ENCODE results near the gene PCDHGB3. TPM values are rescaled to one million over a fixed set of nuclear protein-coding genes. Genes with fewer than 3 reads are reported as not detected.

Gene PCDHGB3
- total RNA-seq: 3.1 and 5.8 TPM in 2 replicates
- polyA plus RNA-seq: 2.5 and 2.9 TPM in 2 replicates
- polyA plus RNA-seq (2012): 1.5 and 2.6 TPM in 2 replicates
- 3.8 and 11.1 TPM in 2 replicates for polyA minus RNA-seq (ENCODE audit: low replicate concordance)

GRCh38 chr5:141369994-141370848 is at the start of gene PCDHGB3:
Gene PCDHGB3, plus strand, starts transcription at chr5:141370242. Its CDS starts 153 bp downstream, at chr5:141370395.
- no peaks in the 10 kb centered on the region for H3K36me3 ChIP-seq (ENCODE audit: control insufficient read depth, insufficient read depth, low read length)
- DNase-seq (ENCODE audit: low read depth in 2 of 2): peak; percentile 53 to 70
- H4K20me1 ChIP-seq (ENCODE audit: control insufficient read depth, extremely low read depth, insufficient read depth, low read length): no peaks in the 10 kb centered on the region
- peak within 1 kb of the TSS; percentile 7 for H3K9ac ChIP-seq (ENCODE audit: insufficient read depth, low read length)
- peaks cover 2% of the 10 kb centered on the region for H3K9me3 ChIP-seq (ENCODE audit: control insufficient read depth, insufficient read depth, low read depth, low read length)
- H2AFZ ChIP-seq (ENCODE audit: low read length): peak within 1 kb of the TSS; percentile 30
- TF ChIP-seq CTCF (conservative IDR thresholded peaks at IDR 0.05 in 1 of 2, IDR thresholded peaks at IDR 0.05 in 1 of 2; ENCODE audit: low read depth in 1 of 2, low read length in 2 of 2): peak; percentile 44 to 47
- no peak for TF ChIP-seq EZH2 (IDR thresholded peaks at IDR 0.05; ENCODE audit: low read length, missing control alignments)
- peak within 1 kb of the TSS; percentile 59 for H3K4me2 ChIP-seq (ENCODE audit: extremely low read depth, insufficient read depth, low read length)
- peak within 1 kb of the TSS; percentile 25 to 48 (median 38) for H3K4me3 ChIP-seq (replicated peaks in 1 of 4; ENCODE audit: control extremely low read depth in 1 of 4, insufficient read depth in 1 of 4, low read depth in 3 of 4, low read length in 4 of 4)
- H3K79me2 ChIP-seq (ENCODE audit: control insufficient read depth, insufficient read depth, low read length): no peaks in the 10 kb centered on the region
- peaks cover 16% of the 10 kb centered on the region for H3K27me3 ChIP-seq (ENCODE audit: control insufficient read depth, insufficient read depth, low read length)
- no peaks in the 10 kb centered on the region for H3K4me1 ChIP-seq (ENCODE audit: control insufficient read depth, extremely low read depth, insufficient read depth, low read length)
- no peak within 1 kb of the TSS for H3K27ac ChIP-seq (ENCODE audit: insufficient read depth, low read length)

GRCh38 chr5:141322261-141322660 is 47.8 kb upstream of the PCDHGB3 start:
- no peak overlapping the region for H3K27ac ChIP-seq (ENCODE audit: insufficient read depth, low read length)
- no peak for TF ChIP-seq CTCF (conservative IDR thresholded peaks at IDR 0.05 in 1 of 2, IDR thresholded peaks at IDR 0.05 in 1 of 2; ENCODE audit: low read depth in 1 of 2, low read length in 2 of 2)
- H4K20me1 ChIP-seq (ENCODE audit: control insufficient read depth, extremely low read depth, insufficient read depth, low read length): no peaks in the 10 kb centered on the region
- H3K9me3 ChIP-seq (ENCODE audit: control insufficient read depth, insufficient read depth, low read depth, low read length): peaks cover 12% of the 10 kb centered on the region
- H3K4me2 ChIP-seq (ENCODE audit: extremely low read depth, insufficient read depth, low read length): no peak overlapping the region
- H2AFZ ChIP-seq (ENCODE audit: low read length): no peak overlapping the region
- no peaks in the 10 kb centered on the region for H3K27me3 ChIP-seq (ENCODE audit: control insufficient read depth, insufficient read depth, low read length)
- no peak overlapping the region for H3K9ac ChIP-seq (ENCODE audit: insufficient read depth, low read length)
- H3K36me3 ChIP-seq (ENCODE audit: control insufficient read depth, insufficient read depth, low read length): peaks cover 5% of the 10 kb centered on the region
- DNase-seq (ENCODE audit: low read depth in 2 of 2): no peak
- no peak overlapping the region for H3K4me3 ChIP-seq (replicated peaks in 1 of 4; ENCODE audit: control extremely low read depth in 1 of 4, insufficient read depth in 1 of 4, low read depth in 3 of 4, low read length in 4 of 4)
- peaks cover 23% of the 10 kb centered on the region for H3K79me2 ChIP-seq (ENCODE audit: control insufficient read depth, insufficient read depth, low read length)
- no peaks in the 10 kb centered on the region for H3K4me1 ChIP-seq (ENCODE audit: control insufficient read depth, extremely low read depth, insufficient read depth, low read length)

- Histone ChIP-seq H3K27ac (ENCODE audit: insufficient read depth, low read length) (peak overlapping the region; percentile 13), H3K9me3 (ENCODE audit: control insufficient read depth, insufficient read depth, low read depth, low read length) (no peaks in the 10 kb centered on the region), H3K4me3 (replicated peaks in 1 of 4; ENCODE audit: control extremely low read depth in 1 of 4, insufficient read depth in 1 of 4, low read depth in 3 of 4, low read length in 4 of 4) (peak overlapping the region; percentile 24 to 80 (median 54)), H3K4me1 (ENCODE audit: control insufficient read depth, extremely low read depth, insufficient read depth, low read length) (no peaks in the 10 kb centered on the region), H3K4me2 (ENCODE audit: extremely low read depth, insufficient read depth, low read length) (peak overlapping the region; percentile 73), H3K36me3 (ENCODE audit: control insufficient read depth, insufficient read depth, low read length) (no peaks in the 10 kb centered on the region), H2AFZ (ENCODE audit: low read length) (peak overlapping the region; percentile 75), H3K9ac (ENCODE audit: insufficient read depth, low read length) (peak overlapping the region; percentile 41), H3K79me2 (ENCODE audit: control insufficient read depth, insufficient read depth, low read length) (no peaks in the 10 kb centered on the region), H3K27me3 (ENCODE audit: control insufficient read depth, insufficient read depth, low read length) (no peaks in the 10 kb centered on the region), H4K20me1 (ENCODE audit: control insufficient read depth, extremely low read depth, insufficient read depth, low read length) (no peaks in the 10 kb centered on the region)
- TF ChIP-seq EZH2 (IDR thresholded peaks at IDR 0.05; ENCODE audit: low read length, missing control alignments) (no peak), CTCF (conservative IDR thresholded peaks at IDR 0.05 in 1 of 2, IDR thresholded peaks at IDR 0.05 in 1 of 2; ENCODE audit: low read depth in 1 of 2, low read length in 2 of 2) (peak; percentile 77 to 80)
- DNase-seq (ENCODE audit: low read depth in 2 of 2): peak; percentile 77 to 78
Observed at GRCh38 chr5:141326088-141326854, 43.8 kb upstream of the PCDHGB3 start.

Measured in fibroblast of lung (primary cell).